T-helper 22 cell (primary cell): ENCODE data around the gene PIK3R3.
"Not testable (repeated sequence)": the region's sequence is repeated elsewhere in the genome, so short reads cannot be mapped to it uniquely, and the experiment has no call there.

Experiments
- DNase-seq: peaks from one replicate; pipeline ENCODE4 v3.0.0-alpha.2; 2020; ENCODE audit warnings: low read depth

PIK3R3 gene

GRCh38 chr1:46065405-46065804, 67.0 kb downstream of the PIK3R3 start:
- DNase-seq = no peak

- no peak for DNase-seq
Observed at GRCh38 chr1:46064708-46065107, 67.7 kb downstream of the PIK3R3 start.

- no peak for DNase-seq
Observed at GRCh38 chr1:46062651-46063319, 69.6 kb downstream of the PIK3R3 start.

GRCh38 chr1:46061146-46061545, 71.3 kb downstream of the PIK3R3 start:
- DNase-seq = no peak

GRCh38 chr1:46058936-46059335, 73.5 kb downstream of the PIK3R3 start:
- DNase-seq = no peak

GRCh38 chr1:46057781-46058180, 74.6 kb downstream of the PIK3R3 start:
- DNase-seq = no peak

- DNase-seq = not testable (repeated sequence)
Observed at GRCh38 chr1:46057215-46057614, 75.2 kb downstream of the PIK3R3 start.

GRCh38 chr1:46056325-46056724, 76.1 kb downstream of the PIK3R3 start:
- DNase-seq = no peak

GRCh38 chr1:46053734-46054133, 78.7 kb downstream of the PIK3R3 start:
- no peak for DNase-seq

- DNase-seq = no peak
Observed at GRCh38 chr1:46044116-46044515, 88.3 kb downstream of the PIK3R3 start.

GRCh38 chr1:46043458-46044017, 88.9 kb downstream of the PIK3R3 start:
- no peak for DNase-seq

GRCh38 chr1:46041974-46042373, 90.5 kb downstream of the PIK3R3 start:
- no peak for DNase-seq

- no peak for DNase-seq
Observed at GRCh38 chr1:46041551-46041950, 90.9 kb downstream of the PIK3R3 start.

- no peak for DNase-seq
Observed at GRCh38 chr1:46039571-46040052, 92.8 kb downstream of the PIK3R3 start.

GRCh38 chr1:46036894-46037839, 95.3 kb downstream of the PIK3R3 start:
- DNase-seq = peak; percentile 47

- DNase-seq = no peak
Observed at GRCh38 chr1:46034601-46035516, 97.6 kb downstream of the PIK3R3 start.

GRCh38 chr1:46030876-46031660, 101.4 kb downstream of the PIK3R3 start:
- DNase-seq = no peak

GRCh38 chr1:46030074-46030870, 102.2 kb downstream of the PIK3R3 start:
- DNase-seq = no peak

GRCh38 chr1:46027788-46028573, 104.4 kb downstream of the PIK3R3 start:
- no peak for DNase-seq
